Fibroblast of gingiva (primary cell): ENCODE data around the gene PPP2R5B.

Experiments
- DNase-seq: peaks from one replicate; pipeline ENCODE4 v3.0.0-alpha.2; 2011; ENCODE audit warnings: low read depth

PPP2R5B gene

DNA sequence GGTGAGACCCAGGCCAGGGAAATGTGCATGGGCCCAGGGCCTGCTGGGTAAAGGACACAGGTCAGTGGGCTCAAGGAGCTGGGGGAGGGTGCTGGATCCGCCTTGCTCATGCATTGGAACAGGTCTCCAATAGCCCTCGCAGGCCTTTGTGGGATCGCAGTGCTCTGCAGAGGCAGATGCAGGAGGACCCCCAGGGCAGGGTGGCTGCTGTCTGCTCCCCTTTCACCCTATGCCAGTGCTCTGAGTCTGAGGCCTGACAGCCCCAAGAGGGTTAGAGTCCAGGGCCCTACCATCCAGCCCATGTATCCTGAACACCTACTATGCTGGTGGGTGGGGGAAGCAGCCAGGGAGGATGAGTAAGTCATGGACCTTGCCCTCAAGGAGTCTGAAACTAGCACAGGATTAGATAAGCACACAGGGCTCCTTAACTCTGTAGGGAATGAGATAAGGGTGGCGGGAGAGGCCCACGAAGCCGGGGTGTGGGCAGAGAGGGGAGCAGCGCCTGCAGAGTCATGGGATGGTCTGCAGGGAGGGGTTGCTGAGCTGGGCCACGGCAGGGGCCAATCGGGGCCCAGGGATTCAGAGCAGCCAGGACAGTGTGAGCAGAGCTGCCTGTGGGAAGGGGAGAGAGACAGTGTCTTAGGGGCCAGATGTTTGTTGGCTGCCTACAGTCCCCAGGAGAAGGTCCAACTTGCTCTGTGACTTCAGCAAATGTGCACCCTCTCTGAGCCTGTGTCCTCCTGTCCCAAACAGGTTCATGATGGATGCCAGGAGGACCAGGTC is 35.6 kb upstream of the PPP2R5B start:
- DNase-seq = no peak

DNA sequence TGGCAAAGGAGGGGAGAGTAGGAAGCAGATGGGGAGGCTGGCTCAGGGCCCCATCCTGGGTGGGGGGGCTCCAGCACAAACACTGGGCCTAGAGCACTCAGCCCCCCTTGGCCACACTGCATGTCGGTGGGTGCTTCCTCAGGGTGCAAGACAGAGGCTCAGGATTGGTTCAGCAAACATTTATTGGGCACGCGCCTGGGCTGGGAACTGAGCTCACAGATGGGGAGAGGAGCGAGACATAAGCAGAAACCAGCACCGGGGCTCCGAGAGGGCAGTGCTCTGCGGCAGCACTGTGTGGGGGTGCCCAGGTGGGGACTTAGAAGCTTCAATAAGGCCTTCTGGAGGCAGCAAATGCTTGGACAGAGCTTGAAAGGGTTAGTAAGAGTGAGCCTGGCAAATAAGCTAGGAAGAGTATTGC is 34.0 kb upstream of the PPP2R5B start:
- no peak for DNase-seq

DNA sequence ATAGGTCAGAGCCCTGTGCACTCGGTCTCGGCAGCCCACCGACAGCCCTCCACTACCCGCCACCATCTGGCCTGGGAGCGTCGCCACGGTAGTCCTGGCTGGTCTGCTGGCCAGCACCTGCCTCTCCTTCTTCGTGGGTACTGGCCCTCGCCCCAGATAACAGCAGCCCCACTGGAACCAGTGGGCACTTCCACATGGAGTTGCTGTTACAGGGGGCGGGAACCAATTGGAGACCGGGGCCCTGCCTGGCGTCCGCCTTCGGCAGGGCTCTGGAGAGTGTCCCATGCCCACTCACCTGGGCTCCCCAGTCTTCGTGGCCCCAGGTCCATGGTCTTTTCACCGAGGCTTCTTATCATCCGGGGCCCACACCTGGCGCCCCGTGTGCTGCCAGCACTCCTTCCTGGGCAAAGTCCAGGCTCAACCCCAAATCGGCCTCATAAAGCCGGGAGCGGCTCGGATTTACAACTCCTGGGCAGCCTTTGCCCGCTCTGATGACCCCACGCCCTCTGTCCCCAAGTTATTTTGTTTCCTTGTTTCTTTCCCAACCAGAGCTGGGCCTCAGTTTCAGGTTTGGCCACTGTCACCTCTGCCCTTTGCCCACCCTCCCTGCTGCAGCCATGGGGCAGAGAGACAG is 33.2 kb upstream of the PPP2R5B start:
- no peak for DNase-seq

DNA sequence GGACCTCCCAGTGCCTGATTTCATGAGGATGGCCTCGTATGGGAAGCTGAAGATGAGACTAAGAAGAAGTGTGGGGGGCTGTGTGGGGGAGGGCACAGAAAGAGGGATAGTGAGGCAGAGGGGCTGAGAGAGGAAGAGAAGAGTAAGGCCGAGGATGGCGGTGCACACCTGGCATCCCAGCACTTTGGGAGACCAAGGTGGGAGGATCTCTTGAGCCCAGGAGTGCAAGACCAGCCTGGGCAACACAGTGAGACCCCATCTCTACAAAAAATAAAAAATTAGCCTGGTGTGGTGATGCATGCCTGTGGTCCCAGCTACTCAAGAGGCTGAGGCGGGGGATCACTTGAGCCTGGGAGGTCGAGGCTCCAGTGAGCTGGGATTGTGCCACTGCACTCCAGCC is 32.6 kb upstream of the PPP2R5B start:
- no peak for DNase-seq

DNA sequence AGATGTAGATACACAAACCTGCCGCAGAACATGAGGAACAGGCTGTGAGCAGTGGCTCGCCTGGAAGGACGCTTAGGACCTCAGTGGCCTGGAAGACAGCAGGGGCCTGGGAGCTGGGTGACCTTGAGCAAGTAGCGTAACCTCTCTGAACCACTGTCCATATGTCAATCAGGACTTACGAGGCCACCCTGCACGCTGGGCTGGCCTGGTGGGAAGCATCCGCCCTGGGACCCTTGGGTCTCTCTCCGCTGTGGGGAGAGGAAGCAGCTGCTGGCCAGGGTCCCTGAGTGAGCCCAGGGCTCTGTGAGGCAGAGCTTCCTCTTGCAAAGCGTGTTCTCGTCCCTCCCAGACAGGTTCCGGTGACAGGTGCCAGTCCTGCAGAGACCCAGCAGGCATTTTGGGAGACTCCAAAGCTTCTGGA is 32.1 kb upstream of the PPP2R5B start:
- DNase-seq = no peak

DNA sequence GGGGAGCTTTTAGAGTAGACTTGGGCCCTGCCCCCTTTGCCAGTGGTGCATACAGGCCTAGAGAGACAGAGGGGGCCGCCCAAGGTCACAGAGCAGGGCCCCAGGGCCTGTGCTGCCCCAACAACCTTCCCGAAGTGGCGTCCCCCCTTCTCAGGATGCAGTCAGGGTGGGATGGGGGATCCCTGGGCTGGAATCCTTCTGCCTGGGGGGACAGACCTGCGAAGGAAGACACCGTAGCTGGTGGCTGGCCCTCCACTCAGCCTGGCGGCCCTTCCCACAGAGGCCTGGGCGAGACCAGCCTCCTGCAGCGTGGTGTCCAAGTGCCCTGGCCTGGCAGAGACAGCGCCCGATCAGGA is 31.7 kb upstream of the PPP2R5B start:
- no peak for DNase-seq

DNA sequence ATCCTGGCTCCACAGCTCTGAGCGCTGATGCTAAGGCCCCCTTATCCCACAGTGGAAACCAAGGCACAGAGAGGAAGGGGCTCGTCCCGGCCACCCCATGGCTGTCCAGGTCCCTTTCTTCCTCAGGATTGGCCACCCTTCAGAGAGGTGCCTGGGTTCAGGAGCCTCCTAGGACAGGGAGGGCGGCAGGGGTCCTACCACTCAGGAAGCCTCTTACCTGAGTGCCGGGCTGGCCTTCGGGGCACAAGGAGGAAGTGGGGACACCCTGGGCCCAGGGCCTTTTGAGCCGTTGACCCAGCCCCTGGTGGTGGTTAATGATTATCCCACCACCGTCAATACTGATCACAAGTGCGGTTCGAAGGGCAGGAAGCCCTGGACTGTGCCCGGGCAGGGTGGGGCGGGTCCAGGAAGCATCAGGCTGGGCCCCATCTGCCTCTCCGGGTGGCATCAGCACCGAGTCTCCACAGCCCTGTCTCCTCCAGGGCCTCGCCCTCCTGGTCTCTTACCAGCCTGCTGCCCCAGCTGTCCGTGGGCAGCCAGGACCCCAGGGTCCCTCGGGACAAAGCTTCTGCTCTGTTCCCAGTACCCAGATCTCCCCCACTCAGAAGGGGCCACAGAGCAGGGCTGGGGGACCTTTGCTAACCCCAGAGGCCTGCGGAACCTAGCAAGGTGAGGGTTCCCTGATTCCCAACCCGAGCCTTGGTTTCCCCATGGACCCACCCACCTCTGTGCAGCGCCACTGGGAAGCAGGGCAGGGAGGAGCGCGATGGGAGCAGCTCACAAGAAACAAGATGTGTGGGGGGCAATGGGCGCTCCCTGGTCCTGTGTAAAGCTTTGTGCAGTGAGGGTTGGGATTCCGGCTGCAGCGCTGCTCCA is 31.1 kb upstream of the PPP2R5B start:
- DNase-seq = no peak

DNA sequence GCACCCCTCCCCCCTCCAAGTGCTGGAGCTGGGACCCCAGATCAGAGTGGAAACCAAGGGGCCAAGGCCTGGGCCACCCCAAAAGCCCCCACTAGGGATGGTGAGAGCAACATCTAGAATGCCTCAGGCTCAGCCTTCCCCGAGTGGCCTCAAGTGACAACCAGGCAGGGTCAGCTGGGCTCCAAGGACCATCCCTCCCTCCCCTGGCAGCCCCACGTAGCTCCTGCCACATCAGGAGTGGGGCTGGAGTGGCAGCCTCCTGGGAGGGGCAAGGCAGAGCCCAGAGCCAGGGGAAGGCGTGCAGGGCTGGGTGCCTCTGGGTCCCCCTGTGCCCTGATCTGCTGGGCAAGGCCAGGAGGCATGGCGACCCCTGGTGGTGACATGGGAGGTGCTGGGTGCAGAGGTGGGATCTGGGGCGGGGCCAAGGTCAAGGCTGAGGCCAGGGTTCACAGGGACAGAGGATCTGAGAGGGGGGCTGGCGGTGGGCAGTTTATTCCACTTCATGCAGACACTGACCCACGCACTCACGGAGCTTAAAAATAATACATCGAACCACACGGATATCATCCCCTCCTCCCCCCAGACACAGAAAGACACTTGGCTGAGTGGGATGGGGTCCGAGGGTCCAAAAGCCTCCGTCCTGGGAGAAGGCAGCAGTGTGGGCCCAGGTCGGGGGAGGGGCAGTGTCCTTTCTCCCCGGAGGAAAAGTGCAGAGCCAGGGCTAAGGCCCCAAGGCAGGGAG is 30.2 kb upstream of the PPP2R5B start:
- peak; percentile 62 for DNase-seq

DNA sequence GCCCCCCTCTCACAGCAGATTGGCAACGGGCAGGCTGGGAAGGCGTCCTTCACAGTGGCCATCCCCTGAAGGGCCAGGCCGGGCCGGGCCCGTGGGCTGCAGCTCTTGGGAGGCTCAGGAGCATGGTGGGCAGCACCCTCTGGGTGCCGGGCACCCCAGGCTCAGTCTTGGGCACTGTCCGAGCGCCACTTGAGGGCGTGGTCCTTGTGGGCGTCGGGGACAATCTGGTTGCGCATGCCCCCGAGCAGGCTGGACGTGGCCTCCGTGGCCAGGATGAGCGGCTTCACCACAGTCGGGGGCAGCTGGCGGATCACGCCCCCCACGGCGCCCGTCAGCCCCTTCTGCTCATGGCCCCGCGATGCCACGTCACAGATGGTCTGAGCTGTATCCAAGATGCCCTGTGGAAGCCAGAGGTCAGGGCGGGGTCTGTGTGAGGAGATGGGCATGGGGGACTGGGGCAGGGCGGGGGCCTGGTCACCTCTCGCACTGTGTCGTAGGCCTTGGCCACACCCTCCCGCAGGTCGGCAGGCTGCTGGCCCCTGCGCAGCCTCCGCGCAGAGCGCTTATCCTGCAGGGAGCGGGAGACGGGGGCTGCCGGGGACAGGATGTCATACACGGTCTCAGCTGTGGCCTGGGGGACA is 29.6 kb upstream of the PPP2R5B start:
- DNase-seq = no peak

DNA sequence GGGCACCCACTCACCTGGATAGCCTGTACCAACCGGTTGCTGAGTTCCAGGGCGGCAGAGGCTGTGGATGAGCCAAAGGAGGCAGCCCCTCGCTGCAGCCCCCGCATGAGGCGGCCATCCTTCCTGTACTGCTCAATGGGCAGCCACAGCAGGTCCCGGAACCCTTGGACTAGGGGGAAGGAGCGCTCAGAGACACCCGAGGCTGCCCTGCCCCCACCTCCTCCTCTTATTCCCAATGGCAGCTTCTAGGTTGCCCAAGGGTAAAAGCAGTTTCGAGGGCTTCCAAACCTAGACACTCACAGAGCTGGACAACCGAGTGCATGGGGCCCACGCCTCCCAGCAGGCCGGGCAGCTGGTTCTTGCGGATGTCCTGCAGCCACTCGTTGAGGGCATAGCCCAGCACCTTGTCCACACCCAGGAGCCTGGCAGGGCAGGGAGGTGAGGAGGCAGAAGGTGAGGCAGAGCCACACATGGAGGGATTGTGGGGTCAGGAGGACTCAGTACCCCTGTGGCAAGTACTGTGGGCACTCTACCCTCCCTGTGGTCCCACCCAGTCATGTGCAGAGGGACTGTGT is 28.0 kb upstream of the PPP2R5B start:
- DNase-seq = no peak

DNA sequence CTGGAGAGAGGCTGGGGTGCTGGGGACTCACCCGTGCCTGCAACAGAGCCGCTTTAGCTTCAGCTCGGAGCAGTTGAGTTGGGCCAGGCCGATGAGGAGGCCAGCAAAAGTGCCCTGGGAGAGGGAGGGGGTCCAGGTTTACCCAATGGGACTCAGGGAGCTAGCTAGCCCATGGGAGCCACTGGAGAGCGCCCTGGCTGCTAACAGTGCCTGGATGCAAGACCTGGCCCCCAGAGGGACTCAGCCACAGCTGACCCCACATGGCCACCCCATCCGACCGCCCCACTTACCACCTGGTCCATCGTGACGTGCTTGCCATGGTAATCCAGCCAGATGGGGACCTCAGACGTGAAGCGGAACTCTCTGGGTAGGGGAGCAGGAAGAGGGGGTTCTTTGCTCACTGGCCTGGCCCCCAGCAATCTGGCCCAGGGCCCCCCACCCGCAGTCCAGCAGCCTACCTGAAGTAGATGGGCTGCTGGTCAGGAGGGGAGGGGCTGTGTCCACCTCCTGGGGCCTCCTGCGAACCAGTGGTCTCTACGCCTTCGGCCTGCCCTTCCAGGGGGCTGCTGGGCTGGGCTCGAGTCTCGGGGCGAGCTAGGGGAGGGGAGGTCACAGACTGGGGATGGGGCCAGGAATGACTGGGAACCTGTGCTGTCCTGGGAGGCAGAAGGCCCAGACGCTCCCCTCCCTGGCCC is 27.0 kb upstream of the PPP2R5B start:
- no peak for DNase-seq

DNA sequence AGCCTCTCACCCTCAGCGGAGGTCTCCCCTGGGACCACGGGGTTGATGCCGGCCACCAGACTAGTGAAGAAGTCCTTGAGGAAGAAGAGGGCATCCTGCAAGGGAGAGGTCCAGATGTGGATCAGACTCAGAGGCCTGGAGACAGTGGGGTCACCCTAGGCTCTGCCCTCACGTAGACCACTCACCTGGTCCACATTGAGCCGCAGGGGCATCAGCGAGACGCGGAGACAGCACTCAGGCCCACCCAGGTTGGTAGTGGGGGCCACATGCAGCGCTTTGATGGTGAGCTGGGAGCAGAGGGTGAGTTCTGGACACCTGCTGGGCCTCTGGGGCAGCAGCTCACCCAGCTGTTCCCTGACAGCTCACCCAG is 26.4 kb upstream of the PPP2R5B start:
- no peak for DNase-seq

DNA sequence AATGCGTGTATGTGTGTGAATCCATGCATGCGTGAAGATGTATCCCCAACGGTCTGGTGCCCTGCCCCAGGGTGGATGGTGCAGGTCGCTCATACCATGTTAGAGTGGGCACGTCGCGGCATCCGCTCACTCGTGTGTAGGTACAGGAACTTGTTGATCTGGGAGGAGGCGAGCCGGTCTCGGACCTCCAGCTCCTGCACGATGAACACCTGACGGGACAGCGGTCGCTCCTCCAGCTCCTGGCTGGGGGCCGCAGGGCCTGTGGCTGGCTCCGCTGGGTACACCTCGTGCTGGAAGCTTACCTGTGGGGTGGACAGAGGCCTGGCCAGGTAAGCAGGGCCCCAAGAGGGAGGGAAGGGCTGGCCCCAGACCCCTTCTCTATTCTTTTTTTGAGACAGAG is 25.9 kb upstream of the PPP2R5B start:
- DNase-seq = no peak

DNA sequence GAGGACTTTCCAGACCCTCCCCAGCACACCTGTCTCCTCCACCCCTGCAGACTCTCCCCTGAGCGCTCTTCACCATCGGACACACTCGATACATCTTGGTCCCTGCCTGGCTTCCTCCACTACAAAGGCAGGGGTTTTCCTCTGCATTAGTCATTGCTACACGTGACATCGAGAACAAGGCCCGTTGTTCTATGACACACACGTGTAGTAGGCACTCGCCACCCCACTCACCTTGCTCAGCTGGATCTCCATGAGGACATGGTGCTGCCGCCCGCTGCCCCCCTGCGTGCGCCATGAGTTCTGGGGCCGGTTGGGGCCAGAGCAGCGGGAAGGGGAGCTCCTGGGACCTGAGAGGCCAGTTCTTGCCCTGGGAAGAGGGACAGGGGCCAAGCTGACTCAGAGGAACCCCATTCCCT is 24.2 kb upstream of the PPP2R5B start:
- DNase-seq = no peak

DNA sequence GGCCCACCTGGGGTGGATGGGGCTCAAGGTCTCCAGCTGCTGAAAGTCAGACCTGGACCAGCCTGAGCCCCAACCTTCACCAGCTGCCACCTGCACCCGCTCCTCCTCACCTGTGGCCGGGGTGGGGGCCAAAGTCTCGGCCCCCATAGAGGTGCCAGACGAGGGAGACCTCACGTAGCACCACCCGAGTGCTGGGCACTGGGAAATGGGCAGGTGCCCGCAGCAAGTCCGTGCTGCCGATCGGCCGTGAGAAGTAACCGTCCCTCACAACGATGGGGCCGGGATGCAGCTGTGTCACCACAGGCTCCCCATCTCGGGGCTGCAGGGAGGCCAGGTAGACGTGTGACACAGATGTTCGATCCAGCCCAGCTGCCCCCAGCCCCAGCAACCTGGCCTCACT is 23.7 kb upstream of the PPP2R5B start:
- DNase-seq = no peak

DNA sequence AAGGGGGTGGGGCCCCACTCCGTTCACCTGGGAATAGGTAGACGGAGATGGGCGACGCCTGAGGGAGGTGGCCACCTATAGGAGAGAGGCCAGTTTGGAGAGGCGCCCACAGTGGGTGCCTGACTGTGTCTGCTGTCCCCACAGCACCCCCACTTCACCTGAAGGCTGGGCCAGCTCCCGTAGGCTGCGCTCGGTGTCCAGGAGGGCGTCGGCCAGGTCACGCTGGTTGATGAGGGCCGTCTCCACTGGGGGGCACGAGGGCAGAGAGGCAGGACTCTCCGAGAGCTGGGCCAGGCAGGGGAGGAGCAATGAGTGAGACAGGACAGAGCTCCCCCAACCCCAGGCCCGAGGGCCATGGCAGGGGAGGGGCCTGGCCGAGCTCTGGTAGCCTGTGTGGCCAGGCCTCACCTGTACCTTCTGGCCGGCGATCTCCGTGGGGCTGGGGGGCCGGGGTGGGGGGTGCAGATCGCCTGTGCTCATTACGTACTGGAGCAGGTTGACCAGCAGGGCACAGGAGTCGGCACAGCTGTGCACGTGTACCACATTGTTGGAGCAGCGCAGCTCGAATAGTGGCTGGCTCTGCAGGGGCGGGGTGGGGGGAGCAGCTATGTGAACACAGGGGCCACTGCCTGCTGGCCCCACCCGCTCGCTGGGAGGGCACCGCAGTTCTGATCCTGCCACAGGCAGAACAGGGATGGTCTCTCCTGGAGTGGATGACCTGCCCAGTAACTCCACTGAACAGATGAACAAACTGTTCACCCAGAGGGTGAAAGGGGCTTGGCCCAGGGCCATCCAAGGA is 22.2 kb upstream of the PPP2R5B start:
- DNase-seq = no peak

DNA sequence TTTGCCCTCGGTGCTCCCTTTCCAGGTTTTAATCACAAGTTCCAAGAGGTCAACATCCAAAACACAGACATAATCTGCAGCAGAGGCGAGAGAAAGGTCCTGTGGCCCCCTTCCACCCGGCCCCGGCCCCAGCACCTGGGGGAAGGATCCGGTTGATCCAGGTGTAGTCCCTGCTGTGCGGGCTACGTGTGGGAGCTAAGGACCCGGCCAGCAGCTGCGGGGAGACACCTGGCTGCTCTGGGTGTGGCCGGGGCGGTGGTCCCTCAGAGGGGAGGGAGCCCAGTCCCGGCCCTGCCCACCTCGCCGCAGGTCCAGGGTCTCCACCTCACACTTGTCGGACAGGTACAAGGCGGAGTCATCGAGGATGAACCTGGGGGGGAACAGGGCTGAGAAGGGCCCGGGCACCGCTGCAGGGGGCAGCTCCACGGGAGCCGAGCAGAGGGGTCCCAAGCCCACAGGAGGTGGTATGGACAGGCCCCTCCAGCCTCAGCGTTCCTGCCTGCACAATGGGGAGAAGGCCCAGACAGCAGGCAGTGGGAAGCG is 21.1 kb upstream of the PPP2R5B start:
- no peak for DNase-seq

DNA sequence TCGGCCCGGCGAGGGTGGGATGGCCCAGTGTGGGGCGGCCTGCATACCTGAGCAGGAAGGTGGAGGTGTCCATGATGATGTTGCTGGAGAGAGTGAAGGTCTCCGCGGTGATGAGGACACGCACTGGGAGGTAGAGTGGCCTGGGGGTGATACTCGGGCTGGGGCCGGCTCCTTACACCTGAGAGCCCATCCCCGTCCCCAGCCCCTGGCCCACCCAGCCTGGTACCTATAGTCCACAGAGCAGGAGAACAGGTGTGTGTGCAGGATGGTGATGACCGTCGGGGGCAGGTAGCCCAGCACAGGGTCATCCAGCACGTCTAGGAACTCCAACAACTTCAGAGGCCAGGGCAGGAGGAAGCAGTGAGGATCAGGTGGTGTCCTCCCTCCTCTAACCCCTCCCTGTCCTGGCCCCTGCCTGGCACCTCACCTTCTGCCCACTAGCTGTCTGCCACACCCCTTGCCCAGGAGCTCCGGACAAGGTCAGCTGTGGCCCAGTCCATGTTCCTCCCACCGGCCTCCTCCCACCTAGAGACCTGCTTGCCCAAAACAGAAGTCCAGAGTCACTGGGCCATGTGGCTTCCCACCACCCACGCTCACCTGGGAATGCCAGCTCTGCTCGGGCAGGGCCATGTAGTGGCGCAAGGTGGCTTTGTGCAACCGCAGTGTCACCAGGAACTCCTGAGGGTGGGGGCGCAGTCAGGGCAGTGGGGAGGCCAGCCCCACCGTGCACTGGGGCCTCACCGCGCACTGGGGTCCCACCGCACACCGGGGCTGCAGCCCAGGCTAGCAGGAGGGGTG is 18.8 kb upstream of the PPP2R5B start:
- DNase-seq = no peak

DNA sequence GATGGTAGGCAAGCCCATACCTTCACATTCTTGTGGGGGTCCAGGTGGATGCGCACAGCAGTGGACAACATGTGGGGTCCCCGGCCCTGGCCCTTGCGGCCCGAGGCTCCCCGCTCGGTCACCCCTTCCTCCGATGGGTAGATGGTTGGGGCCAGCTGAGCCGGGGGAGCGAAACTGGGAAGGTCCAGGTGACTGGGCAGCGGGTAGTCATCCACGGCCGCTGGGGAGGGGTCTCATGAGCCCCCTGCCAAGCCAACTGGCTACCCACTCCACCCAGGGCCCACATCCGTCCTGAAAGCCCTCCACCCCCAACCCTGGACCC is 18.2 kb upstream of the PPP2R5B start:
- DNase-seq = no peak
